Measurements from ENCODE around the gene DAPK1. TPM values are rescaled to one million over a fixed set of nuclear protein-coding genes. Genes with fewer than 3 reads are reported as not detected.

The DAPK1 gene
- total RNA-seq, 4 donors from 2014 or later = 5.4 to 13.4 (median 9.8) TPM

DNA sequence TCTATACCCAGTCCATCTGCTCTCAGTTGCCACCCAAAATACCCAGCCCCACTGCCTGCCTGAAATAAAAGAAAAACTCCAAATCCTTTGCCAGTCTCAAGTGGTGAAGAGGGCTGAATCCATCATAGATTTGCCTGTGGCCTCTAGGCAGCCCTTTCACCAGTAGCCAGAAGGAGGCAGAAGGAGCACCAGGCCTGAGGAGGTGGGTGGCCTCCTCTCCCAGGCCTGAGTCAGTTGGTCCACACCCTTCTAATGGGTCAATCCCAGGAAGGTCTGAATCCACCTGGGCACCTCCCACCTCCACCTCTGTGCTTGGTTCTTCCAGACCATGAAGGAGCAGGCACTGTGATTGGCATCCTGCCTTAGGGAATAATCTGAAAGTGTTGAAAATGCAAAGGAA, 97.0 kb downstream of the DAPK1 start:
- Histone ChIP-seq H3K27ac (no peak overlapping the region), H3K27me3 (no peaks in the 10 kb centered on the region)
- no peak for DNase-seq (ENCODE audit: low spot score in 2 of 2)

DNA sequence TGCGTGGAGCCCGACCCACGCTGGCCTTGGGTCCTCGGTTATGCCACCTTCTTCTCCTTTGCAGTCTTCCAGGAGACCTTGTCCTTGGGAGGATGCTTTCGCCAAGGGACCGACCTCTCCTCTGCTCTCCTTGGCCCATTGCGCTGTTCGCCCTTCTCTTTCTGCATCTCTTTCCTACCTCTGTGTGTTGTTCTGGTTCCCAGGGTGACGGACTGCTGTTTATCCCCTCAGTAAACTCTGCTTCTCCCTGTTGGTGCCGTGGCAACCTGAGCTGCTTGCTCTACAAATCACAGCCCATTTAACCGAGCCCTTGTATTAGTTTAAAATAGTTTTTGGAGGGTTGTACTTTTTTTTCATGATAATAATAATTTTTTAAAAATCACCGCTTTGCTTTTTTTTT, 97.9 kb downstream of the DAPK1 start:
- Histone ChIP-seq H3K27ac (no peak overlapping the region), H3K9me3 (no peaks in the 10 kb centered on the region), H3K27me3 (no peaks in the 10 kb centered on the region), H3K36me3 (no peaks in the 10 kb centered on the region), H3K4me3 (no peak overlapping the region), H3K4me1 (peaks cover 35% of the 10 kb centered on the region)
- 91% methylated on average over 12 of the region's 12 CpGs for WGBS
- TF ChIP-seq EP300 (IDR thresholded peaks at IDR 0.05) (no peak), POLR2A (IDR thresholded peaks at IDR 0.05) (no peak), POLR2AphosphoS5 (IDR thresholded peaks at IDR 0.05) (no peak)
- TF ChIP-seq, protein P1, sequence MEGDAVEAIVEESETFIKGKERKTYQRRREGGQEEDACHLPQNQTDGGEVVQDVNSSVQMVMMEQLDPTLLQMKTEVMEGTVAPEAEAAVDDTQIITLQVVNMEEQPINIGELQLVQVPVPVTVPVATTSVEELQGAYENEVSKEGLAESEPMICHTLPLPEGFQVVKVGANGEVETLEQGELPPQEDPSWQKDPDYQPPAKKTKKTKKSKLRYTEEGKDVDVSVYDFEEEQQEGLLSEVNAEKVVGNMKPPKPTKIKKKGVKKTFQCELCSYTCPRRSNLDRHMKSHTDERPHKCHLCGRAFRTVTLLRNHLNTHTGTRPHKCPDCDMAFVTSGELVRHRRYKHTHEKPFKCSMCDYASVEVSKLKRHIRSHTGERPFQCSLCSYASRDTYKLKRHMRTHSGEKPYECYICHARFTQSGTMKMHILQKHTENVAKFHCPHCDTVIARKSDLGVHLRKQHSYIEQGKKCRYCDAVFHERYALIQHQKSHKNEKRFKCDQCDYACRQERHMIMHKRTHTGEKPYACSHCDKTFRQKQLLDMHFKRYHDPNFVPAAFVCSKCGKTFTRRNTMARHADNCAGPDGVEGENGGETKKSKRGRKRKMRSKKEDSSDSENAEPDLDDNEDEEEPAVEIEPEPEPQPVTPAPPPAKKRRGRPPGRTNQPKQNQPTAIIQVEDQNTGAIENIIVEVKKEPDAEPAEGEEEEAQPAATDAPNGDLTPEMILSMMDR (IDR thresholded peaks at IDR 0.05) = no peak
- DNase-seq (ENCODE audit: low spot score in 2 of 2) = no peak

More for the DNA sequence above, 97.0 kb downstream of the DAPK1 start:
- TF ChIP-seq POLR2AphosphoS5 (IDR thresholded peaks at IDR 0.05) (no peak), POLR2A (IDR thresholded peaks at IDR 0.05) (no peak), EP300 (IDR thresholded peaks at IDR 0.05) (no peak)
- TF ChIP-seq, protein P1 (IDR thresholded peaks at IDR 0.05) = no peak
- no peaks in the 10 kb centered on the region for H3K9me3 ChIP-seq
- no peaks in the 10 kb centered on the region for H3K36me3 ChIP-seq
- H3K4me3 ChIP-seq = no peak overlapping the region
- peaks cover 34% of the 10 kb centered on the region for H3K4me1 ChIP-seq

DNA sequence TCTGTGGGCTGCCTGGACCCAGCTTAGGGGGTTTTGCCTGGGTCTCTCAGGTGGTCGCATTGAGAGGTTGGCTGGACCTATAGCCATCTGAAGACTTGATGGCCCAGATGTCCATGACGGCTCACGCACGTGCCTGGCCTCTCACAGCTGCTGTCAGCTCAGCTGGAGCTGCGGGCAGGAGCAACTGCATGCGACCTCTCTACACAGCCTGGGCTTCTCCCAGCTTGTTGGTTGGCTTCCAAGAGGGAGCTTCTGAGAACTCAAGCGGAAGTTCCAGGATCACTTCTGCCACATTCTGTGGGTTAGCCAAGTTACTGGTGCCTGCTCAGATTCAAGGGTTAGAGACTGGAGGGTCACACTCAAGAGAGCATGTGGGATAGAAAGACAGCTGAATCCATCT, 99.2 kb downstream of the DAPK1 start:
- Histone ChIP-seq H3K27ac (no peak overlapping the region), H3K36me3 (no peaks in the 10 kb centered on the region), H3K4me1 (peaks cover 43% of the 10 kb centered on the region), H3K27me3 (no peaks in the 10 kb centered on the region), H3K4me3 (no peak overlapping the region), H3K9me3 (no peaks in the 10 kb centered on the region)
- TF ChIP-seq POLR2A (IDR thresholded peaks at IDR 0.05) = no peak
- TF ChIP-seq POLR2AphosphoS5 (IDR thresholded peaks at IDR 0.05) = no peak
- no peak for TF ChIP-seq EP300 (IDR thresholded peaks at IDR 0.05)
- TF ChIP-seq, protein P1 (IDR thresholded peaks at IDR 0.05) = no peak
- WGBS = 45% methylated on average over 4 of the region's 7 CpGs
- no peak for DNase-seq (ENCODE audit: low spot score in 2 of 2)

DNA sequence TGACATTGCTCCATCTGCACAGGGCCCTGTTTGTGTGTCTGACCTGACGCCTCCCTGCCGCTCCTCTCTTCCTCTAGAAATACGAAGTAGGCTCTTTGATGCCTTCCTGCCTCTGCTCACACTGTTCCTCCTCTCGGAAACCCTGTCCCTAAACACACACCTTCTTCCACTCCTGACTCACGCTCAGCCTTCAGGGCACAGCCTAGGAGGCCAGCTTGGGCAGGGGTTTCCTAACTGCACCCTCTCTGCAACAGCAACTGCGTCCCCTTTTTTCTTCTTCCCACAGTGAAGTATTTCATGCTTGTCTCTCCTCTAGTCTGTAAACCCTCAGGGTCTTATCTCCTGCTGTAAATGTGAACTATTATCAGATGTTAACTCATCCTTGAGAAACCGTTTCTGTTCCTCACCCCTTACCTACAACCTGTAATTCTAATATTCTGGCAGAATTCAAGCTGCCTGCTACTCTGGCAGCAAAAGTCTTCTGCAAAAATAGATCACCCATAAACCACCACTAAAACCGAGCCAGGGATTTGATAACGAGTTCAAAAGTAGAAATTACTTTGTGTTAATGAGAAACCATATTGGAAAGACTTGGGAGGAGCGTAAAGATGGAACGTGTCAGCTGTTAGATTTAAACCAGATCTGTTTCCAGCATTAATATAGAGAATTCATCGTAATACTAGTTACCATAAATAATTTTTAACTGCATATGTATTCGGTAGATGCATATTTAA, 100.2 kb downstream of the DAPK1 start:
- DNase-seq (ENCODE audit: low spot score in 2 of 2) = no peak
- Histone ChIP-seq H3K27ac (no peak overlapping the region), H3K36me3 (no peaks in the 10 kb centered on the region), H3K27me3 (no peaks in the 10 kb centered on the region), H3K4me1 (peaks cover 34% of the 10 kb centered on the region), H3K4me3 (no peak overlapping the region), H3K9me3 (no peaks in the 10 kb centered on the region)
- 56% methylated on average over 13 of the region's 13 CpGs for WGBS
- TF ChIP-seq EP300 (IDR thresholded peaks at IDR 0.05) = no peak
- TF ChIP-seq, protein P1 (IDR thresholded peaks at IDR 0.05) = no peak

DNA sequence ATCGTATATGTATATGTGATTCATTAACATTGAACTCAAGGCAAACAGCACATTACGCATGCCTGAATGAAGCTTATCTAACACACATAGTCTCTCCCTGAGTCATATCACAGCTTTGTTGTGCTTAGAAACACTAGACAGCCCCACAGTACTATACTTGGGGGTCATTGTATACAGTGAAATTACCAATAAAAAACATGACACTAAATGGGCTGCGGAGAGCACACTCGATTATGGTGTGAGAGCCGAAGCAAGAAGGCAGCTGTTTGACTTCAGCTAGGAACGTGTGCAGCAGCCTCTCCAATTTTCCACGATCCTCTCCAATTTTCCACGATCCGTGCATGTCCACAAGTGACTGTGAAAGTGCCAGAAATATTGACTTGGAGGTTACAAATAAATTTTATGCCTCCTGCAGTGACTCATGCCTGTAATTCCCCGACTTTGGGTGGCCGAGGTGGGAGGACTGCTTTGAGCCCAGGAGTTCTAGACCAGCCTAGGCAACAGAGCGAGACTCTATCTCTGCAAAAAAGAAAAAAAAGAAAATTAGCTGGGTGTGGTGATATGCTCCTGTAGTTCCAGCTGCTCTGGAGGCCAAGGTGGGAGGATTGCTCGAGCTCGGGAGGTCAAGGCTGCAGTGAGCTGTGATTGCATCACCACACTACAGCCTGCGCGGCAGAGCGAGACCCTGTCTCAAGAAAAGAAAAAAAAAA, 102.4 kb downstream of the DAPK1 start:
- no peak overlapping the region for H3K4me3 ChIP-seq
- H3K36me3 ChIP-seq = peaks cover 2% of the 10 kb centered on the region
- no peak for DNase-seq (ENCODE audit: low spot score in 2 of 2)
- peaks cover 18% of the 10 kb centered on the region for H3K4me1 ChIP-seq
- no peak for TF ChIP-seq EP300 (IDR thresholded peaks at IDR 0.05)
- TF ChIP-seq POLR2A (IDR thresholded peaks at IDR 0.05) = no peak
- TF ChIP-seq POLR2AphosphoS5 (IDR thresholded peaks at IDR 0.05) = no peak
- TF ChIP-seq, protein P1 (IDR thresholded peaks at IDR 0.05) = no peak
- H3K9me3 ChIP-seq = no peaks in the 10 kb centered on the region
- no peaks in the 10 kb centered on the region for H3K27me3 ChIP-seq
- 63% methylated on average over 17 of the region's 17 CpGs for WGBS
- no peak overlapping the region for H3K27ac ChIP-seq

Data from suprapubic skin (tissue), 4 donors.